ENCODE results near the gene C1D.

C1D gene

GRCh38 chr2:68023904-68024303, 38.9 kb downstream of the C1D start:
- H3K4me3 ChIP-seq (ENCODE audit: low read depth, low read length) = no peak overlapping the region
- no peak for TF ChIP-seq CTCF (IDR thresholded peaks at IDR 0.05; ENCODE audit: low read depth, low read length)
- TF ChIP-seq MYC (IDR thresholded peaks at IDR 0.05; ENCODE audit: low read depth, low read length) = no peak
- no peak for TF ChIP-seq POLR2A (IDR thresholded peaks at IDR 0.05; ENCODE audit: extremely low read depth, insufficient read length)
- no peak for TF ChIP-seq MAX (IDR thresholded peaks at IDR 0.05; ENCODE audit: low read depth, low read length)
- no peak for DNase-seq (ENCODE audit: low read depth)

- no peak for TF ChIP-seq MAX (IDR thresholded peaks at IDR 0.05; ENCODE audit: low read depth, low read length)
- TF ChIP-seq CTCF (IDR thresholded peaks at IDR 0.05; ENCODE audit: low read depth, low read length) = no peak
- no peak for TF ChIP-seq MYC (IDR thresholded peaks at IDR 0.05; ENCODE audit: low read depth, low read length)
- no peak for TF ChIP-seq POLR2A (IDR thresholded peaks at IDR 0.05; ENCODE audit: extremely low read depth, insufficient read length)
- H3K4me3 ChIP-seq (ENCODE audit: low read depth, low read length) = no peak overlapping the region
- no peak for DNase-seq (ENCODE audit: low read depth)
Measured at GRCh38 chr2:68018727-68019126, 44.1 kb downstream of the C1D start.

- no peak overlapping the region for H3K4me3 ChIP-seq (ENCODE audit: low read depth, low read length)
- DNase-seq (ENCODE audit: low read depth) = no peak
- TF ChIP-seq CTCF (IDR thresholded peaks at IDR 0.05; ENCODE audit: low read depth, low read length) (no peak), MYC (IDR thresholded peaks at IDR 0.05; ENCODE audit: low read depth, low read length) (no peak), POLR2A (IDR thresholded peaks at IDR 0.05; ENCODE audit: extremely low read depth, insufficient read length) (no peak), MAX (IDR thresholded peaks at IDR 0.05; ENCODE audit: low read depth, low read length) (no peak)
Measured at GRCh38 chr2:68009526-68009925, 53.3 kb downstream of the C1D start.

- H3K4me3 ChIP-seq (ENCODE audit: low read depth, low read length) = no peak overlapping the region
- no peak for DNase-seq (ENCODE audit: low read depth)
- TF ChIP-seq MYC (IDR thresholded peaks at IDR 0.05; ENCODE audit: low read depth, low read length) (no peak), POLR2A (IDR thresholded peaks at IDR 0.05; ENCODE audit: extremely low read depth, insufficient read length) (no peak), MAX (IDR thresholded peaks at IDR 0.05; ENCODE audit: low read depth, low read length) (no peak), CTCF (IDR thresholded peaks at IDR 0.05; ENCODE audit: low read depth, low read length) (no peak)
Measured at GRCh38 chr2:68000170-68000825, 62.5 kb downstream of the C1D start.

- no peak overlapping the region for H3K4me3 ChIP-seq (ENCODE audit: low read depth, low read length)
- no peak for DNase-seq (ENCODE audit: low read depth)
- TF ChIP-seq POLR2A (IDR thresholded peaks at IDR 0.05; ENCODE audit: extremely low read depth, insufficient read length) (no peak), MYC (IDR thresholded peaks at IDR 0.05; ENCODE audit: low read depth, low read length) (no peak)
Measured at GRCh38 chr2:67999332-67999731, 63.5 kb downstream of the C1D start.

GRCh38 chr2:67997903-67998302, 64.9 kb downstream of the C1D start:
- TF ChIP-seq MYC (IDR thresholded peaks at IDR 0.05; ENCODE audit: low read depth, low read length) = no peak
- TF ChIP-seq POLR2A (IDR thresholded peaks at IDR 0.05; ENCODE audit: extremely low read depth, insufficient read length) = no peak
- TF ChIP-seq CTCF (IDR thresholded peaks at IDR 0.05; ENCODE audit: low read depth, low read length) = no peak
- no peak for TF ChIP-seq MAX (IDR thresholded peaks at IDR 0.05; ENCODE audit: low read depth, low read length)
- DNase-seq (ENCODE audit: low read depth) = no peak
- H3K4me3 ChIP-seq (ENCODE audit: low read depth, low read length) = no peak overlapping the region
